ENCODE data around the gene CDON. TPM values are rescaled to one million over a fixed set of nuclear protein-coding genes. Genes with fewer than 3 reads are reported as not detected.

Gene CDON
- total RNA-seq = 12.3 and 15.3 TPM in 2 replicates

GRCh38 chr11:126062679-126063506 lies at the start of gene CDON:
Gene CDON, minus strand, starts transcription at chr11:126062866. Its CDS starts 39,390 bp downstream, at chr11:126023476.
- no peaks in the 10 kb centered on the region for H3K79me2 ChIP-seq (ENCODE audit: insufficient read depth, low read length)
- peak within 1 kb of the TSS; percentile 81 for H3K4me3 ChIP-seq (ENCODE audit: insufficient read depth, low read length)
- H3K27me3 ChIP-seq (ENCODE audit: insufficient read depth, low read length) = peaks cover 28% of the 10 kb centered on the region
- H3K4me2 ChIP-seq (ENCODE audit: insufficient read depth, low read length) = peak within 1 kb of the TSS; percentile 100
- TF ChIP-seq CTCF (IDR thresholded peaks at IDR 0.05; ENCODE audit: extremely low read depth, low read depth, low read length) = no peak
- no peaks in the 10 kb centered on the region for H3K4me1 ChIP-seq (ENCODE audit: insufficient read depth, low read length)
- peak within 1 kb of the TSS; percentile 99 for H2AFZ ChIP-seq (ENCODE audit: low read length)
- H4K20me1 ChIP-seq (ENCODE audit: insufficient read depth, low read length) = no peaks in the 10 kb centered on the region
- peak within 1 kb of the TSS; percentile 98 for H3K27ac ChIP-seq (ENCODE audit: low read depth, low read length)
- H3K36me3 ChIP-seq (ENCODE audit: insufficient read depth, low read length) = no peaks in the 10 kb centered on the region
- no peaks in the 10 kb centered on the region for H3K9me3 ChIP-seq (ENCODE audit: low read depth, low read length)
- peak; percentile 100 for DNase-seq (ENCODE audit: insufficient read length, low spot score, missing footprints)

GRCh38 chr11:126111458-126112116 lies 48.9 kb upstream of the CDON start:
- Histone ChIP-seq H3K4me1 (ENCODE audit: insufficient read depth, low read length) (peaks cover 50% of the 10 kb centered on the region), H3K27me3 (ENCODE audit: insufficient read depth, low read length) (no peaks in the 10 kb centered on the region), H3K4me3 (ENCODE audit: insufficient read depth, low read length) (no peak overlapping the region), H3K4me2 (ENCODE audit: insufficient read depth, low read length) (no peak overlapping the region), H3K27ac (ENCODE audit: low read depth, low read length) (no peak overlapping the region), H4K20me1 (ENCODE audit: insufficient read depth, low read length) (no peaks in the 10 kb centered on the region), H3K79me2 (ENCODE audit: insufficient read depth, low read length) (no peaks in the 10 kb centered on the region), H3K9me3 (ENCODE audit: low read depth, low read length) (no peaks in the 10 kb centered on the region), H2AFZ (ENCODE audit: low read length) (no peak overlapping the region), H3K36me3 (ENCODE audit: insufficient read depth, low read length) (no peaks in the 10 kb centered on the region)
- no peak for TF ChIP-seq CTCF (IDR thresholded peaks at IDR 0.05; ENCODE audit: extremely low read depth, low read depth, low read length)
- no peak for DNase-seq (ENCODE audit: insufficient read length, low spot score, missing footprints)

GRCh38 chr11:126109941-126110731 lies 47.5 kb upstream of the CDON start:
- DNase-seq (ENCODE audit: insufficient read length, low spot score, missing footprints) = peak; percentile 94
- H3K27me3 ChIP-seq (ENCODE audit: insufficient read depth, low read length) = no peaks in the 10 kb centered on the region
- H3K27ac ChIP-seq (ENCODE audit: low read depth, low read length) = peak overlapping the region; percentile 75
- H2AFZ ChIP-seq (ENCODE audit: low read length) = peak overlapping the region; percentile 86
- H3K4me2 ChIP-seq (ENCODE audit: insufficient read depth, low read length) = peak overlapping the region; percentile 41
- H3K4me1 ChIP-seq (ENCODE audit: insufficient read depth, low read length) = peaks cover 40% of the 10 kb centered on the region
- H3K36me3 ChIP-seq (ENCODE audit: insufficient read depth, low read length) = no peaks in the 10 kb centered on the region
- H3K9me3 ChIP-seq (ENCODE audit: low read depth, low read length) = no peaks in the 10 kb centered on the region
- no peak for TF ChIP-seq CTCF (IDR thresholded peaks at IDR 0.05; ENCODE audit: extremely low read depth, low read depth, low read length)
- H4K20me1 ChIP-seq (ENCODE audit: insufficient read depth, low read length) = no peaks in the 10 kb centered on the region
- no peaks in the 10 kb centered on the region for H3K79me2 ChIP-seq (ENCODE audit: insufficient read depth, low read length)
- H3K4me3 ChIP-seq (ENCODE audit: insufficient read depth, low read length) = peak overlapping the region; percentile 13

Data from osteoblast (primary cell).